ENCODE results near the gene NXPH1.

GRCh38 chr7:8597565-8597964 lies 164.2 kb downstream of the NXPH1 start:
- no peak for TF ChIP-seq POLR2AphosphoS5 (IDR thresholded peaks at IDR 0.05; ENCODE audit: control insufficient read depth, insufficient read depth, low read depth, low read length)
- TF ChIP-seq CREM (IDR thresholded peaks at IDR 0.05; ENCODE audit: low read depth): no peak
- TF ChIP-seq, protein P1, sequence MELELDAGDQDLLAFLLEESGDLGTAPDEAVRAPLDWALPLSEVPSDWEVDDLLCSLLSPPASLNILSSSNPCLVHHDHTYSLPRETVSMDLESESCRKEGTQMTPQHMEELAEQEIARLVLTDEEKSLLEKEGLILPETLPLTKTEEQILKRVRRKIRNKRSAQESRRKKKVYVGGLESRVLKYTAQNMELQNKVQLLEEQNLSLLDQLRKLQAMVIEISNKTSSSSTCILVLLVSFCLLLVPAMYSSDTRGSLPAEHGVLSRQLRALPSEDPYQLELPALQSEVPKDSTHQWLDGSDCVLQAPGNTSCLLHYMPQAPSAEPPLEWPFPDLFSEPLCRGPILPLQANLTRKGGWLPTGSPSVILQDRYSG (tag; conservative IDR thresholded peaks at IDR 0.05; ENCODE audit: low read depth): no peak
- TF ChIP-seq FOSL1 (tag; conservative IDR thresholded peaks at IDR 0.05): no peak
- no peak for TF ChIP-seq RCOR1 (IDR thresholded peaks at IDR 0.05; ENCODE audit: borderline replicate concordance in 1 of 2, low read depth in 2 of 2, low read length in 2 of 2)
- no peak for TF ChIP-seq JUND (IDR thresholded peaks at IDR 0.05; ENCODE audit: borderline replicate concordance, low read depth, low read length)
- no peak for TF ChIP-seq JUND (tag; IDR thresholded peaks at IDR 0.05; ENCODE audit: borderline replicate concordance, low read depth, low read length)
